Measurements from ENCODE around the gene FBLIM1. TPM values are rescaled to one million over a fixed set of nuclear protein-coding genes. Genes with fewer than 3 reads are reported as not detected.

FBLIM1 gene
- 198 and 268 TPM in 2 replicates for total RNA-seq

DNA sequence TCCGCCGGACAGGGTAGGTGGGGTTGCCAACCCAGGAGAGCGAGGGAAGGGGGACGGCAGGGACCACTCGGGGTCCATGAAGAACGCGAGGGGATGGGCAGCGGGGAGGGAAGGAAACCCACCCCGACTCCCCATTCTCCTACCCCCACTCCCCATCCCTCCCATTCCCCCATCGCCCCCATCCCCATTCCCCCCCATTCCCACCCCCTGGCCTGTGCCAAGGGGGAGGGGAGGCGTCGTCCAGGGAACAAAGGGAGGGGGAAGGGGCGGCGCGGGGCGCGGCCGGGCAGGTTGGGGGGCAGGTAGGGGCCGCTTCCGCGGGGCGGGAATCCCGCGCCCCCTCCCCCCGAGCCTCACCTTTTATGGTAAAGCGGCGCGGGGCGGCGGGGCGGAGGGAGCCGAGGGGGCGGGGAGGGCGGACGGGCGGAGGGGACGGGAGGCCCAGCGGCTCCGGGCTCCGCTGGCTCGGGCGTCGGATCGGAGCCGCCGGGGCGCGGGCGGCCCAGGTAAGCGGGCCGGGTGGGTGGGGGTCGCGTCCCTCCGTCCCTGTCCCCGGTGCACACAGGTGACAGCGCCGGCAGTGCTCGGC, at the start of gene FBLIM1:
Gene FBLIM1, plus strand, starts transcription at position 453 of the 589 bp plus-strand sequence. CDS start 6,189 bp downstream, outside the sequence.

GRCh38 chr1:15736038-15736891, 22.3 kb upstream of the FBLIM1 start, which contains the start of gene SLC25A34:
Gene SLC25A34 (plus strand): TSS chr1:15736258. CDS start chr1:15736486, 228 bp downstream.

DNA sequence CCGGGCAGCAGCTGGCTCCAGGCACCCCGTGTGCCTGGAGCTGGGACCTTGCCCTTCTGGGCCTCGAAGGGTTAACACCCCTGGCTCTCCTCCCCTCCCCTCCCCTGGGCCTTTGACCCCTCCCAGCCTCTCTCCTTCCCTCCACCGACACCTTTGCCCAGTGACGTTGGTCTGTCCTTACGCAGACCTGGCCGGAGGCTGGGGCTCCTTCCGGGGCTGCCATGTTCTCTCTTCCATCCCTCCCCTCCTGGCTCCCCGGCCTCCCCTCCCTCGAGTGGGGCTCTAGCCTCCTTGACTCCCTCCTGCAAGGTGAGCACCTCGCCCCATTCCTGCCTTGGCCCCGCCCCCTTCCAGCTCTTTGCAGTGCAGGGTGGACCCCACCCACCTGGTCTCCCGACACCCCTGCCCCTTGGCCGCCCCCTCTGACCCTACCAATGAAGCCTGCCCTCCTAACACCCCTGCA, 16.2 kb upstream of the FBLIM1 start, which contains the start of gene TMEM82:
Gene TMEM82, plus strand, starts transcription at position 161 of the 463 bp plus-strand sequence. Its CDS starts 61 bp downstream, at position 222.

GRCh38 chr1:15807549-15807948, 49.0 kb downstream of the FBLIM1 start, which contains the start of gene UQCRHL:
Gene UQCRHL (minus strand): TSS chr1:15807649. CDS start chr1:15807649, 0 bp downstream.

Other genes with a start within 250 kb of the FBLIM1 start
- gene CASP9, start 234.6 kb upstream of the FBLIM1 start, total RNA-seq: 16.0 and 17.6 TPM in 2 replicates
- gene DNAJC16, start 231.9 kb upstream of the FBLIM1 start, total RNA-seq: 8.6 and 12.7 TPM in 2 replicates
- gene AGMAT, start 173.7 kb upstream of the FBLIM1 start, total RNA-seq: 1.4 and 2.8 TPM in 2 replicates
- 10.1 and 14.2 TPM in 2 replicates for gene DDI2, start 141.3 kb upstream of the FBLIM1 start, total RNA-seq
- 56.1 and 75.3 TPM in 2 replicates for gene PLEKHM2, start 74.5 kb upstream of the FBLIM1 start, total RNA-seq
- 0.13 and 2.1 TPM in 2 replicates for gene SLC25A34, start 22.5 kb upstream of the FBLIM1 start, total RNA-seq
- not detected in 2 replicates for gene TMEM82, start 16.3 kb upstream of the FBLIM1 start, total RNA-seq
- gene UQCRHL, start 48.9 kb downstream of the FBLIM1 start, total RNA-seq: 0.51 and 0.65 TPM in 2 replicates
- gene SPEN, start 88.9 kb downstream of the FBLIM1 start, total RNA-seq: 11.2 and 17.1 TPM in 2 replicates
- 24.6 and 25.9 TPM in 2 replicates for gene ZBTB17, start 217.3 kb downstream of the FBLIM1 start, total RNA-seq
- gene SRARP, start 245.4 kb downstream of the FBLIM1 start, total RNA-seq: not detected in 2 replicates